Gastrocnemius medialis (tissue), 4 donors: Measurements from ENCODE around the gene CYTH2. TPM values are rescaled to one million over a fixed set of nuclear protein-coding genes. Genes with fewer than 3 reads are reported as not detected.

Experiments used
- ATAC-seq, 2 donors: fragments of 150-250 bp; one replicate each; pipeline ENCODE4 v1.9.1; 2016
- DNase-seq, 2 donors: peaks; one replicate each; pipeline ENCODE4 v3.0.0-alpha.2; 2019
- H3K27ac ChIP-seq, 4 donors: fragments of 200-600 bp; sonication (generic); 1 replicate in 1 of 4; 2 replicates in 3 of 4; pipeline ENCODE4 v1.5.1; 2016 to 2018; ENCODE audit warnings: mild to moderate bottlenecking in 2 of 4, moderate library complexity in 1 of 4
- H3K27me3 ChIP-seq, 3 donors: fragments of 200-600 bp; sonication (generic) in 2 of 3; 1 replicate in 1 of 3; 2 replicates in 2 of 3; pipeline versions ENCODE4 v1.5.1 to v1.6.0; 2016 to 2019; ENCODE audit warnings: mild to moderate bottlenecking in 1 of 3, moderate library complexity in 1 of 3
- H3K36me3 ChIP-seq, 2 donors: fragments of 200-600 bp; sonication (generic) in 1 of 2; one replicate each; pipeline ENCODE4 v1.5.1; 2017 to 2018
- H3K4me1 ChIP-seq, 2 donors: fragments of 200-600 bp; sonication (generic) in 1 of 2; one replicate each; pipeline ENCODE4 v1.5.1; 2016 to 2017; ENCODE audit warnings: mild to moderate bottlenecking in 2 of 2
- H3K4me3 ChIP-seq, 4 donors: fragments of 200-600 bp; sonication (generic) in 3 of 4; 1 replicate in 1 of 4; 2 replicates in 3 of 4; pipeline ENCODE4 v1.5.1; 2016 to 2019; ENCODE audit warnings: mild to moderate bottlenecking in 2 of 4
- H3K9me3 ChIP-seq, 3 donors: fragments of 200-600 bp; sonication (generic) in 2 of 3; 1 replicate in 1 of 3; 2 replicates in 2 of 3; pipeline ENCODE4 v1.5.1; 2016 to 2019
- POLR2A ChIP-seq, 2 donors: fragments of 450-650 bp; IDR thresholded peaks; one replicate each; pipeline ENCODE4 v1.6.1; 2017; ENCODE audit warnings: antibody characterized with exemption in 2 of 2, mild to moderate bottlenecking in 2 of 2, moderate library complexity in 2 of 2
- in situ Hi-C, 4 donors: fragments of 200-750 bp; cut with MboI; loops; one replicate each; pipeline versions ENCODE4 v1.15.0 to v1.8.0; 2017; ENCODE audit warnings: low sequenced_read_pairs in 4 of 4
- intact Hi-C: fragments of 100-400 bp; cut with DNase I; formaldehyde crosslinking; loops from one replicate; pipeline ENCODE4 v1.15.1; 2023; ENCODE audit warnings: low total_unique reads
- total RNA-seq, 4 donors: library from RNA; depleted of rRNA; stranded (reverse); fragments of >200 nt; gene quantifications; one replicate each; pipeline versions ENCODE4 v1.1.0 to v1.2.3, GENCODE V29; 2016
- TF ChIP-seq, protein P1 (sequence below), 5 experiments: fragments of 450-650 bp in 3 of 5; fragments of 200-600 bp in 2 of 5; sonication (generic) in 2 of 5; IDR thresholded peaks in 4 of 5; conservative IDR thresholded peaks in 1 of 5; 1 replicate in 4 of 5; 2 replicates in 1 of 5; pipeline ENCODE4 v1.5.1; 2016 to 2019; ENCODE audit warnings: antibody characterized with exemption in 5 of 5, mild to moderate bottlenecking in 3 of 5, moderate library complexity in 3 of 5

Gene CYTH2
- total RNA-seq, 4 donors from 2014 or later: 24.3 to 35.2 (median 26.9) TPM

- Histone ChIP-seq H3K27ac (peak overlapping the region; percentile 87 to 94 (median 92)), H3K9me3 (no peaks in the 10 kb centered on the region), H3K4me1 (peaks cover 20 to 21% of the 10 kb centered on the region in 2 donors), H3K27me3 (no peaks in the 10 kb centered on the region), H3K36me3 (peaks cover 0 to 33% of the 10 kb centered on the region in 2 donors), H3K4me3 (peak overlapping the region; percentile 64 to 91 (median 75))
- in situ Hi-C loops (no loop called here), intact Hi-C loops (no loop called here)
- ATAC-seq: peak; percentile 76 to 85
- peak; percentile 50 to 72 for DNase-seq
- TF ChIP-seq, protein P1, sequence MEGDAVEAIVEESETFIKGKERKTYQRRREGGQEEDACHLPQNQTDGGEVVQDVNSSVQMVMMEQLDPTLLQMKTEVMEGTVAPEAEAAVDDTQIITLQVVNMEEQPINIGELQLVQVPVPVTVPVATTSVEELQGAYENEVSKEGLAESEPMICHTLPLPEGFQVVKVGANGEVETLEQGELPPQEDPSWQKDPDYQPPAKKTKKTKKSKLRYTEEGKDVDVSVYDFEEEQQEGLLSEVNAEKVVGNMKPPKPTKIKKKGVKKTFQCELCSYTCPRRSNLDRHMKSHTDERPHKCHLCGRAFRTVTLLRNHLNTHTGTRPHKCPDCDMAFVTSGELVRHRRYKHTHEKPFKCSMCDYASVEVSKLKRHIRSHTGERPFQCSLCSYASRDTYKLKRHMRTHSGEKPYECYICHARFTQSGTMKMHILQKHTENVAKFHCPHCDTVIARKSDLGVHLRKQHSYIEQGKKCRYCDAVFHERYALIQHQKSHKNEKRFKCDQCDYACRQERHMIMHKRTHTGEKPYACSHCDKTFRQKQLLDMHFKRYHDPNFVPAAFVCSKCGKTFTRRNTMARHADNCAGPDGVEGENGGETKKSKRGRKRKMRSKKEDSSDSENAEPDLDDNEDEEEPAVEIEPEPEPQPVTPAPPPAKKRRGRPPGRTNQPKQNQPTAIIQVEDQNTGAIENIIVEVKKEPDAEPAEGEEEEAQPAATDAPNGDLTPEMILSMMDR (IDR thresholded peaks at IDR 0.05 in 4 of 5, conservative IDR thresholded peaks at IDR 0.05 in 1 of 5): no peak
- TF ChIP-seq POLR2A (IDR thresholded peaks at IDR 0.05): no peak
These were observed 11.0 kb downstream of the CYTH2 start for GRCh38 chr19:48480183-48480557.

- H3K4me3 ChIP-seq: peak overlapping the region; percentile 64 to 91 (median 75)
These were observed 11.7 kb downstream of the CYTH2 start for GRCh38 chr19:48480558-48481500.

DNA sequence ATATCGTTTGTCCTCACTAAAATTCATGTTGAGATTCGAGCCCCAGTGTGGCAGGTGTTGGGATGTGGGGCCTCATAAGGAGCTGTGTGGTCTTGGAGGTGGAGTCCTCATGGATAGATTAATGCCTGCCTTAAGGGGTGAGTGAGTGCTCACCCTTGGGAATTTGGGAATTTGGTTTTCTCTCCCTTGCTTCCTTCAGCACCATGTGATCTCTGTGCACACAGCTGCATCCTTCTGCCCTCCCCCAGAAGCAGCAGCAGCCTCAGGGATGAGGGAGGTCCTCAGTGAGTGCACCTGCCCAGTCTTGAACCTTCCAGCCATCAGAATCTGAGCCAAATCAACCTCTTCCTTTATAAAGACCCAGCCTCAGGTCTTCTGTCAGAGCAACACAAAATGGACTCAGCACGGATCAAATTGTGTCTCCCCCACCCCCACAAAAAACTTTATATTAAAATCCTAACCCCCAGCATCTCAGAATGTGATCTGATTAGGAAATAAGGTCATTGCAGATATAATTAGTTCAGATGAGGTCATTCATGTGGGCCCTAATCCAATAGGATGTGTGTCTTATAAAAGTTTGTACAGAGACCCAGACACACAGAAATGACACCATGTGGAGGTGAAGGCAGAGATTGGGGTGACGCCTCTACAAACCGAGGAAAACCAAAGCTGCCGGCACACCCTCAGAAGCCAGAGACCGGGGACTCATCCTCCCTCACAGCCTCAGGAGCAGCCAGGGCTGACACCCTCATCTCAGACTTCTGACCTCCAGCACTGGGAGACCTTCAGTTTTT lies 12.9 kb downstream of the CYTH2 start:
- H3K27me3 ChIP-seq: no peaks in the 10 kb centered on the region
- no peak overlapping the region for H3K4me3 ChIP-seq
- no peaks in the 10 kb centered on the region for H3K9me3 ChIP-seq
- TF ChIP-seq, protein P1 (IDR thresholded peaks at IDR 0.05 in 4 of 5, conservative IDR thresholded peaks at IDR 0.05 in 1 of 5): no peak
- in situ Hi-C loops: no loop called here
- ATAC-seq (no peak), DNase-seq (no peak)
- peaks cover 20 to 21% of the 10 kb centered on the region in 2 donors for H3K4me1 ChIP-seq
- intact Hi-C loops: no loop called here
- H3K36me3 ChIP-seq: peaks cover 0 to 17% of the 10 kb centered on the region in 2 donors
- H3K27ac ChIP-seq: no peak overlapping the region

More at GRCh38 chr19:48480558-48481500, 11.7 kb downstream of the CYTH2 start:
- Histone ChIP-seq H3K9me3 (no peaks in the 10 kb centered on the region), H3K4me1 (peaks cover 20 to 21% of the 10 kb centered on the region in 2 donors), H3K36me3 (peaks cover 0 to 27% of the 10 kb centered on the region in 2 donors), H3K27ac (peak overlapping the region; percentile 87 to 94 (median 92)), H3K27me3 (no peaks in the 10 kb centered on the region)
- peak in 1 of 2 donors; percentile 2 for TF ChIP-seq POLR2A (IDR thresholded peaks at IDR 0.05)
- TF ChIP-seq, protein P1 (IDR thresholded peaks at IDR 0.05 in 4 of 5, conservative IDR thresholded peaks at IDR 0.05 in 1 of 5): no peak
- DNase-seq (no peak), ATAC-seq (peak; percentile 70 to 72)
- intact Hi-C loops: no loop called here
- in situ Hi-C loops: no loop called here

- ATAC-seq (no peak), DNase-seq (no peak)
- H3K27me3 ChIP-seq: no peaks in the 10 kb centered on the region
- H3K27ac ChIP-seq: no peak overlapping the region
- H3K36me3 ChIP-seq: peaks cover 0 to 5% of the 10 kb centered on the region in 2 donors
- in situ Hi-C loops (no loop called here), intact Hi-C loops (no loop called here)
- H3K4me1 ChIP-seq: peaks cover 22 to 29% of the 10 kb centered on the region in 2 donors
- H3K9me3 ChIP-seq: no peaks in the 10 kb centered on the region
- H3K4me3 ChIP-seq: no peak overlapping the region
- TF ChIP-seq, protein P1 (IDR thresholded peaks at IDR 0.05 in 4 of 5, conservative IDR thresholded peaks at IDR 0.05 in 1 of 5): no peak
- TF ChIP-seq POLR2A (IDR thresholded peaks at IDR 0.05): no peak
These were observed 14.1 kb downstream of the CYTH2 start for GRCh38 chr19:48483301-48483700.
